Peyer's patch (tissue), 4 donors: ENCODE measurements around the gene HSPA1A.
"Not testable (repeated sequence)": the region's sequence is repeated elsewhere in the genome, so short reads cannot be mapped to it uniquely, and the experiment has no call there.

Experiments
- POLR2A ChIP-seq, 2 donors: fragments of 450-650 bp; IDR thresholded peaks; one replicate each; pipeline ENCODE4 v1.5.1; 2017; ENCODE audit warnings: antibody characterized with exemption in 2 of 2, mild to moderate bottlenecking in 2 of 2, moderate library complexity in 2 of 2
- TF ChIP-seq, protein P1 (sequence below), 6 experiments: fragments of 450-650 bp in 4 of 6; fragments of 200-600 bp in 2 of 6; sonication (generic) in 1 of 6; IDR thresholded peaks; one replicate each; pipeline ENCODE4 v1.5.1; 2017 to 2019; ENCODE audit warnings: antibody characterized with exemption in 6 of 6, mild to moderate bottlenecking in 3 of 6, moderate library complexity in 1 of 6

DNA sequence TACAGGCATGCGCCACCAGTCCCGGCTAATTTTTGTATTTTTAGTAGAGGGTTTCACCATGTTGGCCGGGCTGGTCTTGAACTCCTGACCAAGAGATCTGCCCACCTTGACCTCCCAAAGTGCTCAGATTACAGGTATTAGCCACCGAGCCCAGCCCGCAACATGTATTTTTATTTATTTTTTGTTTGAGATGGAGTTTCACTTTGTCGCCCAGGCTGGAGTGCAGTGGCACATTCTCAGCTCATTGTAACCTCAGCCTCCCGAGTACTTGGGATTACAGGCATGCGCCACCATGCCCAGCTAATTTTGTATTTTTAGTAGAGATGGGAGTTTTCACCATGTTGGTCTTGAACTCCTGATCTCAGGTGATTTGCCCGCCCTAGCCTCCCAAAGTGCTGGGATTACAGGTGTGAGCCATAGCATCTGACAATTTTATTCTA lies 22.8 kb downstream of the HSPA1A start:
- TF ChIP-seq, protein P1, sequence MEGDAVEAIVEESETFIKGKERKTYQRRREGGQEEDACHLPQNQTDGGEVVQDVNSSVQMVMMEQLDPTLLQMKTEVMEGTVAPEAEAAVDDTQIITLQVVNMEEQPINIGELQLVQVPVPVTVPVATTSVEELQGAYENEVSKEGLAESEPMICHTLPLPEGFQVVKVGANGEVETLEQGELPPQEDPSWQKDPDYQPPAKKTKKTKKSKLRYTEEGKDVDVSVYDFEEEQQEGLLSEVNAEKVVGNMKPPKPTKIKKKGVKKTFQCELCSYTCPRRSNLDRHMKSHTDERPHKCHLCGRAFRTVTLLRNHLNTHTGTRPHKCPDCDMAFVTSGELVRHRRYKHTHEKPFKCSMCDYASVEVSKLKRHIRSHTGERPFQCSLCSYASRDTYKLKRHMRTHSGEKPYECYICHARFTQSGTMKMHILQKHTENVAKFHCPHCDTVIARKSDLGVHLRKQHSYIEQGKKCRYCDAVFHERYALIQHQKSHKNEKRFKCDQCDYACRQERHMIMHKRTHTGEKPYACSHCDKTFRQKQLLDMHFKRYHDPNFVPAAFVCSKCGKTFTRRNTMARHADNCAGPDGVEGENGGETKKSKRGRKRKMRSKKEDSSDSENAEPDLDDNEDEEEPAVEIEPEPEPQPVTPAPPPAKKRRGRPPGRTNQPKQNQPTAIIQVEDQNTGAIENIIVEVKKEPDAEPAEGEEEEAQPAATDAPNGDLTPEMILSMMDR (IDR thresholded peaks at IDR 0.05), result not testable (repeated sequence)
- TF ChIP-seq POLR2A (IDR thresholded peaks at IDR 0.05), result not testable (repeated sequence)
